ENCODE measurements around the gene AIPL1.

AIPL1 gene

GRCh38 chr17:6465206-6466003 is 30.5 kb upstream of the AIPL1 start:
- DNase-seq: no peak

GRCh38 chr17:6464446-6465041 is 29.6 kb upstream of the AIPL1 start:
- DNase-seq: no peak

- DNase-seq: no peak
These were observed 28.9 kb upstream of the AIPL1 start for GRCh38 chr17:6463616-6464445.

- no peak for DNase-seq
These were observed 27.8 kb upstream of the AIPL1 start for GRCh38 chr17:6462692-6463091.

GRCh38 chr17:6461792-6462524 is 27.0 kb upstream of the AIPL1 start:
- DNase-seq: no peak

- DNase-seq: no peak
These were observed 26.3 kb upstream of the AIPL1 start for GRCh38 chr17:6461246-6461645.

GRCh38 chr17:6460531-6461161 is 25.7 kb upstream of the AIPL1 start:
- DNase-seq: no peak

- no peak for DNase-seq
These were observed 23.6 kb upstream of the AIPL1 start for GRCh38 chr17:6458460-6458950.

GRCh38 chr17:6457688-6458459 is 23.0 kb upstream of the AIPL1 start:
- DNase-seq: no peak

GRCh38 chr17:6456914-6457687 is 22.2 kb upstream of the AIPL1 start:
- no peak for DNase-seq

GRCh38 chr17:6456321-6456720 is 21.4 kb upstream of the AIPL1 start:
- no peak for DNase-seq

- no peak for DNase-seq
These were observed 20.4 kb upstream of the AIPL1 start for GRCh38 chr17:6455321-6455705.

- DNase-seq: no peak
These were observed 19.8 kb upstream of the AIPL1 start for GRCh38 chr17:6454495-6455320.

GRCh38 chr17:6453279-6454024 is 18.5 kb upstream of the AIPL1 start:
- DNase-seq: no peak

- no peak for DNase-seq
These were observed 17.7 kb upstream of the AIPL1 start for GRCh38 chr17:6452471-6453266.

- DNase-seq: no peak
These were observed 16.3 kb upstream of the AIPL1 start for GRCh38 chr17:6450926-6451832.

- DNase-seq: no peak
These were observed 14.4 kb upstream of the AIPL1 start for GRCh38 chr17:6449307-6449706.

Data from GOT3 (cell line).